C4-2B (cell line): Measurements from ENCODE around the gene FRAS1.

Source experiments
- H3K27ac ChIP-seq: fragments of 450-650 bp; 2 replicates; pipeline ENCODE4 v1.5.1; 2017
- ZFX ChIP-seq: fragments of 450-650 bp; IDR thresholded peaks from 2 replicates; pipeline ENCODE4 v1.6.1; 2017
- TF ChIP-seq, protein P1 (sequence below): fragments of 450-650 bp; conservative IDR thresholded peaks from 2 replicates; pipeline ENCODE4 v1.5.1; 2017; ENCODE audit warnings: mild to moderate bottlenecking

Gene FRAS1

DNA sequence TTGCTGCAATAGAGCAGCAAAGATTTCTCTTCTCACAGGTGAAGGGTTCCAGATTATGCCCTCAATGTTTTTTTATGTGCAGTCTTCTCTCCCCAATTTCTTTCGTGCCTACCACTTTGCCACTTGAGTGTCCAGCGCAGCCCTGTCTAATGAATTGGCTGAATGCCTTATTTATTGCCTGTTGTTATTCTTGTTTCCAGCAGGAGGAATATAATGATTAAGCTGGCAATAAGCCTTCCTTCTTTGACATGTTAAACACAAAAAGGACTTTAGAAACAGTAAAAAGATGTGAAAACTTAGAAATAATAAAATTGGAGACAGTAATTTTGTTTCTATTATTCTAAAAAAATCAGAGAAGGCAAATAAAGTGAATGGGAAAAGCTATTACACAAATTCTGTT lies 34.6 kb upstream of the FRAS1 start:
- TF ChIP-seq, protein P1, sequence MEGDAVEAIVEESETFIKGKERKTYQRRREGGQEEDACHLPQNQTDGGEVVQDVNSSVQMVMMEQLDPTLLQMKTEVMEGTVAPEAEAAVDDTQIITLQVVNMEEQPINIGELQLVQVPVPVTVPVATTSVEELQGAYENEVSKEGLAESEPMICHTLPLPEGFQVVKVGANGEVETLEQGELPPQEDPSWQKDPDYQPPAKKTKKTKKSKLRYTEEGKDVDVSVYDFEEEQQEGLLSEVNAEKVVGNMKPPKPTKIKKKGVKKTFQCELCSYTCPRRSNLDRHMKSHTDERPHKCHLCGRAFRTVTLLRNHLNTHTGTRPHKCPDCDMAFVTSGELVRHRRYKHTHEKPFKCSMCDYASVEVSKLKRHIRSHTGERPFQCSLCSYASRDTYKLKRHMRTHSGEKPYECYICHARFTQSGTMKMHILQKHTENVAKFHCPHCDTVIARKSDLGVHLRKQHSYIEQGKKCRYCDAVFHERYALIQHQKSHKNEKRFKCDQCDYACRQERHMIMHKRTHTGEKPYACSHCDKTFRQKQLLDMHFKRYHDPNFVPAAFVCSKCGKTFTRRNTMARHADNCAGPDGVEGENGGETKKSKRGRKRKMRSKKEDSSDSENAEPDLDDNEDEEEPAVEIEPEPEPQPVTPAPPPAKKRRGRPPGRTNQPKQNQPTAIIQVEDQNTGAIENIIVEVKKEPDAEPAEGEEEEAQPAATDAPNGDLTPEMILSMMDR: no peak; the same call in 1 of the 2 replicates
- TF ChIP-seq ZFX: no peak

DNA sequence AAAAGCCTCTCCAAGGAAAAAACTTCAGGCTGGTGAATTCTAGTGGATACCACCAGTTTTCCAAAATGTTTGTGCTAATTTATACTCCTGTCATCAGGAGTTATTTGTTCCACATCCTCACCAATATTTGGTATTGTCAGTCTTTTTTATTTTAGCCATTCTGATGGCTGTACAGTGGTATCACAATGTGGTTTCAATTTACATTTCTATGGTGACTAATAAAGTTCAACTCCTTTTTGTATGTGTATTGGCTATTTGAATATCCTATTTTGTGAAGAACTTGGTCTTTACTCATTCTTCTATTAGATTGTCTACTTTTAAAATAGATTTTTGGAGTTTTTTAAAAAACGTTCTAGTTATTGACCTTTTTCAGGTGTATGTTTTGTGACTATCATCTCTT lies 33.0 kb upstream of the FRAS1 start:
- TF ChIP-seq, protein P1: no peak
- no peak overlapping the region for H3K27ac ChIP-seq

More for the DNA sequence above, 34.6 kb upstream of the FRAS1 start:
- no peak overlapping the region for H3K27ac ChIP-seq

DNA sequence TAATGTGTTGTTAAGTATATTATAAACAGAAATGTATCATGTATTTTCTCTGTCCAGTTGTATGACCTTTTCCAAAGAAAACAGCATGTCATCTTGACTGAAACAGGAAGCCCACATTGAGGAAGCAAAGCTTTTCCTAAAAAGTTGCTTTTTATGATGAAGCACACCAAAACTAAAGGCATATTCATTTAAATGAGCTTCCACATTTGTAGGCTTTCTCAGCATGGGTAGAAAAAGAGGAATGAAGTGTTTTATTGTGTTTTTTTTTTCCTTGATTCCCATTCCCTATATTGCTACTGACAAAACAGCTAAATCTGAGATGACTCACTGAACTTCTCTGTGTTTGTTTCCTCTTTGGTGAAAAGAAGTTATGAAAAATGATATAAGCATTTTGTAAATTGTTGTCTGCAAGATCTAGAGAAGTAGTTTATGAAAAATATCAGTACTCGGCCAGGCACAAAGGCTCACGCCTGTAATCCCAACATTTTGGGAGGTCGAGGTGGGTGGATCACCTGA lies 32.5 kb upstream of the FRAS1 start:
- TF ChIP-seq, protein P1: no peak
- TF ChIP-seq ZFX: no peak
- H3K27ac ChIP-seq: no peak overlapping the region

DNA sequence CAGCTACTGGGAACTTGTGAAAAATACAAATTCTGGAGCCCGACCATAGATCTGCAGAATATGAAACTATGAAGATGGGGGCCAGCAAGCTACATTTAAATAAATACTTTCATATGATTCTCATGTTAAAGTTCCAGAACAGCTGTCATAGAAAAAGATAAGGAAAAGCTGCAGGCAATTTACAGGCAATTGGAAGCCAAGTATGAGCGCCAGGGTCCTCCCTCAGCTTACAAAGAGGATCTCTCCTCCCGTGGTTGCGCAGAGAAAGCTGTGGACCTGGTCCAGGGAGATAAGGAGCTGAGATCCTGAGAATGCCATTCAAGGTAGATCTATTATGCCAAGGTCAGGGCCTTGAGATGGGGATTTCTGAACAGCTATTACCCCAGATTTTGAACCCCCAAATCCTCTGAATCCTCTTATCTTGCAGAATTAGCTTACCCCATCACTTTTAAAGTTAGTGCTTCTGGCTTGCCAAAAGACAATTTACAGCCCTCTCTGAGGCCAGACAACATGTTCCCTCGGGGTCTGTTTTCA lies 25.6 kb upstream of the FRAS1 start:
- no peak for TF ChIP-seq ZFX
- TF ChIP-seq, protein P1: no peak
- H3K27ac ChIP-seq: no peak overlapping the region

DNA sequence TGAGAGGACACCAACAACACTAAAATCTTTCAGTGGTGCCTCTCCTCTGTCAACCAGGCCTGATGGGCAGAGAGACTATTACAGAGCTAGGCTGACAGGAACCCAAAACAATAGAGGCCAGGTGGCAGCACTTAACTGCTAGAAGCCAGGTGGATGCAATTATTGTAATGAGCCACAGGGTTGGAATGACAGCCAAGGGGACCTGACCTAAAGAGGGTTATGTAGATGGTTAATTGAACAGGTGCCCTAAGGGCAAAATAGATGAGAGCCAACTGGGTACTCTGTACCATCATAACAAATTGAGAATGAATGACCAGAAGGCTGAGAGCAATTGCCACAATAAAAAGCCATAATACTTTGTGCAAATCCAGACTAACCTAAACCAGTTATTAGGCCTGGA lies 24.7 kb upstream of the FRAS1 start:
- no peak overlapping the region for H3K27ac ChIP-seq
- no peak for TF ChIP-seq ZFX

DNA sequence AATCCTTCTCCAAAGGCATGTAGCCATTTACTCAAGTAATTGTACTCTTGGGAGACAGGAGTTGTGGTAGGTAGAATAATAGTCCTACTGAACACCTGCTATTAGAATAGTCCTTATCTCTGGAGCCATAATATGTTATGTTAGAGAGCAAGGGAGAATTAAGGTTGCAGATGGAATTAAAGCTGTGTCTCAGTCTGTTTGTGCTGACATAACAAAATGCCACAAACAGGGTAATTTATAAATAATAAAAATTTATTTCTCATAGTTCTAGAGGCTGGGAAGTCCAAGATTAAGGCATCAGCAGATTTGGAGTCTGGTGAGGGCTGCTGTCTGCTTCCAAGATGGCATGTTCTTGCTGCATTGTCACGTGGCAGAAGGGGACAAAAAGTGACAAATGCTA lies 24.2 kb upstream of the FRAS1 start:
- no peak overlapping the region for H3K27ac ChIP-seq
- TF ChIP-seq ZFX: no peak
- TF ChIP-seq, protein P1: no peak

DNA sequence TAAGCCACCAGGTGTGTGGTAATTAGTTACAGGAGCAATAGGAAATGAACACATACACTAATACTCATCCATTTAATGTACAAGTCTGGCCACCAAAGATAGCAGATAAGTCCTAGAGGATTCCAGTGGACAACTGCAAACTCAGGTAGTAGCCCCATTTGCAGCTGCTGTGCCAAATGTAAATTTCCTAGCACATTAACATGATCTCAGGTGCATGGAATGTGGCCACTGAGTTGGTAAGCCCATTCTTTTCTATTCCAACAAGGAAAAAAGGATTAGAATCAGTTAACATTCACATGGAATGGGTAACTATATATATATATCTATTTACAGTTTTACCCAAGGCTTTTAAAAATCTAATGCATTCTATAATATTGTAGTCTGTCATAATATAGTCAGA lies 23.3 kb upstream of the FRAS1 start:
- TF ChIP-seq, protein P1: no peak
- TF ChIP-seq ZFX: no peak
- no peak overlapping the region for H3K27ac ChIP-seq

DNA sequence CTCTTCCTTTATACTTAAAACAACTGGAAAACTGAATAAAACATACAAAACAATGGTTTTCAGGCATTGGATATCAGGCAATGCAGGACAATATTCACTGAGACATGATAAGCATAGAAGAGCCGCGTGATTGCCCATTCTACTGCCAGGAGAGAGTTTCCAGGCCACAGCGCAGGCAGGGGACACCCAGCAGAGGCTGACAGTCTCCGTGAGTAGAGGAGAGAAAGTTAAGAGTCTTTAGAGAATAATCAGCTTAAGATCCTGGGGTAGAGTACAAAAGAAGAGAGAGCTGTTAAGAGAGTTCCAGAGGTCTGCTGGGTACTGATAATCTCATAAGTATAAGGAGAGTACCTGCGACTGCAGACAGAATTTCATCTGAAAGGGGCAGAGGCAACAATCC lies 18.4 kb upstream of the FRAS1 start:
- H3K27ac ChIP-seq: no peak overlapping the region
- TF ChIP-seq ZFX: no peak
- TF ChIP-seq, protein P1: no peak
